Fibroblast of gingiva (primary cell): ENCODE data around the gene KIF27.
"Not testable (repeated sequence)": the region's sequence is repeated elsewhere in the genome, so short reads cannot be mapped to it uniquely, and the experiment has no call there.

ENCODE experiments used
- DNase-seq: peaks from one replicate; pipeline ENCODE4 v3.0.0-alpha.2; 2011; ENCODE audit warnings: low read depth

Gene KIF27, protein sequence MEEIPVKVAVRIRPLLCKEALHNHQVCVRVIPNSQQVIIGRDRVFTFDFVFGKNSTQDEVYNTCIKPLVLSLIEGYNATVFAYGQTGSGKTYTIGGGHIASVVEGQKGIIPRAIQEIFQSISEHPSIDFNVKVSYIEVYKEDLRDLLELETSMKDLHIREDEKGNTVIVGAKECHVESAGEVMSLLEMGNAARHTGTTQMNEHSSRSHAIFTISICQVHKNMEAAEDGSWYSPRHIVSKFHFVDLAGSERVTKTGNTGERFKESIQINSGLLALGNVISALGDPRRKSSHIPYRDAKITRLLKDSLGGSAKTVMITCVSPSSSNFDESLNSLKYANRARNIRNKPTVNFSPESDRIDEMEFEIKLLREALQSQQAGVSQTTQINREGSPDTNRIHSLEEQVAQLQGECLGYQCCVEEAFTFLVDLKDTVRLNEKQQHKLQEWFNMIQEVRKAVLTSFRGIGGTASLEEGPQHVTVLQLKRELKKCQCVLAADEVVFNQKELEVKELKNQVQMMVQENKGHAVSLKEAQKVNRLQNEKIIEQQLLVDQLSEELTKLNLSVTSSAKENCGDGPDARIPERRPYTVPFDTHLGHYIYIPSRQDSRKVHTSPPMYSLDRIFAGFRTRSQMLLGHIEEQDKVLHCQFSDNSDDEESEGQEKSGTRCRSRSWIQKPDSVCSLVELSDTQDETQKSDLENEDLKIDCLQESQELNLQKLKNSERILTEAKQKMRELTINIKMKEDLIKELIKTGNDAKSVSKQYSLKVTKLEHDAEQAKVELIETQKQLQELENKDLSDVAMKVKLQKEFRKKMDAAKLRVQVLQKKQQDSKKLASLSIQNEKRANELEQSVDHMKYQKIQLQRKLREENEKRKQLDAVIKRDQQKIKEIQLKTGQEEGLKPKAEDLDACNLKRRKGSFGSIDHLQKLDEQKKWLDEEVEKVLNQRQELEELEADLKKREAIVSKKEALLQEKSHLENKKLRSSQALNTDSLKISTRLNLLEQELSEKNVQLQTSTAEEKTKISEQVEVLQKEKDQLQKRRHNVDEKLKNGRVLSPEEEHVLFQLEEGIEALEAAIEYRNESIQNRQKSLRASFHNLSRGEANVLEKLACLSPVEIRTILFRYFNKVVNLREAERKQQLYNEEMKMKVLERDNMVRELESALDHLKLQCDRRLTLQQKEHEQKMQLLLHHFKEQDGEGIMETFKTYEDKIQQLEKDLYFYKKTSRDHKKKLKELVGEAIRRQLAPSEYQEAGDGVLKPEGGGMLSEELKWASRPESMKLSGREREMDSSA (N-terminal part only)

GRCh38 chr9:83920927-83921707 is at the start of gene KIF27:
TSS of gene KIF27 (minus strand) at chr9:83921432. CDS start at chr9:83915591, 5,841 bp downstream.
- DNase-seq: peak; percentile 98

DNA sequence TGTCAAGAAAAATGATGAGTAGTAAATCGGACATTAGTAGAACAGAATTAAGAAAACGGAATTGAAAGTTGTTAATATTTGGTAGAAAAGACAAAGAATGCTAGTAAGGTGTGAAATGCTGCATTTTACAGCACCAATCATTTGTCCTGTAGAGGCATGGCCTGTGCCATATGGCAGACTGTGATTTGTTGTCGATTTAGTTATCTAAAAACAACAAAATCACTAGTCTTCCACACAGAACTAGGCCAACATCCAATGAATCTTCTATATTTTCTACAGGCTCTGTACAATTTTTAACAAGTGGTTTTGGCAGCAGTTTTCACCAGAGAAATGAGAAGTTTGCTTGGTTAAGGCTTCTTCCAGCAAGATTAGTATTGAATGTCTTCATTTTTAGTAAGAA is 48.4 kb upstream of the KIF27 start:
- no peak for DNase-seq

- no peak for DNase-seq
Measured at GRCh38 chr9:83967073-83967472, 45.8 kb upstream of the KIF27 start.

GRCh38 chr9:83966209-83966582 is 45.0 kb upstream of the KIF27 start:
- no peak for DNase-seq

GRCh38 chr9:83965350-83966208 is 44.3 kb upstream of the KIF27 start:
- DNase-seq: peak; percentile 52

- peak; percentile 34 for DNase-seq
Measured at GRCh38 chr9:83964973-83965349, 43.7 kb upstream of the KIF27 start.

- DNase-seq: peak; percentile 58
Measured at GRCh38 chr9:83962165-83962564, 40.9 kb upstream of the KIF27 start.

DNA sequence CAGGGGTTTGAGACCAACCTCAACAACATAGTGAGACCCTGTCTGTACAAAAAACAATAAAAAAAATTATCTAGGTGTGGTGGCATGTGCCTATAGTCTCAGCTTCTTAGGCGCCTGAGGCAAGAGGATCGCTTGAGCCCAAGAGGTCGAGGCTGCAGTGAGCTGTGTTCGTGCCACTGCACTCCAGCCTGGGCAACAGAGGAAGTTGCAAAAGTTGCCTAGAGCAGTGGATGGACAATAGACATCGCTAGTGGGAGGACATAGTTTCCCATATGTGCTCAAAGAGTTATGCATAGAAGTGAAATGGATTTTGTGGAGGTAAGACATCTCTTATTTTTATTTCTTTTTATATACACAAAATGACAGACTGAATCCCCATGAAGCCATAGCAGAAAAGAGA is 39.8 kb upstream of the KIF27 start:
- no peak for DNase-seq

GRCh38 chr9:83959061-83959460 is 37.8 kb upstream of the KIF27 start:
- DNase-seq: peak; percentile 95

GRCh38 chr9:83957248-83957513 is 35.9 kb upstream of the KIF27 start:
- DNase-seq: no peak

GRCh38 chr9:83956436-83957247 is 35.4 kb upstream of the KIF27 start:
- peak; percentile 65 for DNase-seq

- no peak for DNase-seq
Measured at GRCh38 chr9:83956086-83956435, 34.8 kb upstream of the KIF27 start.

DNA sequence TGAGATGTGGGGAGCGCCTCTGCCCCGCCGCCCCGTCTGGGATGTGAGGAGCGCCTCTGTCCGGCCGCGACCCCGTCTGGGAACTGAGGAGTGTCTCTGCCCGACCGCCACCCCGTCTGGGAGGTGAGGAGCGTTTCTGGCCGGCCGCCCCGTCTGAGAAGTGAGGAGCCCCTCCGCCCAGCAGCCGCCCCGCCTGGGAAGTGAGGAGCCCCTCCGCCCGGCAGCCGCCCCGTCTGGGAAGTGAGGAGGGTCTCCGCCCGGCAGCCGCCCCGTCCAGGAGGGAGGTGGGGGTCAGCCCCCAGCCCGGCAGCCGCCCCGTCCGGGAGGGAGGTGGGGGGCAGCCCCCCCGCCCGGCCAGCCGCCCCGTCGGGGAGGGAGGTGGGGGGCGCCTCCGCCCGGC is 26.9 kb upstream of the KIF27 start:
- not testable (repeated sequence) for DNase-seq

GRCh38 chr9:83940590-83941303 is 19.5 kb upstream of the KIF27 start:
- DNase-seq: no peak

DNA sequence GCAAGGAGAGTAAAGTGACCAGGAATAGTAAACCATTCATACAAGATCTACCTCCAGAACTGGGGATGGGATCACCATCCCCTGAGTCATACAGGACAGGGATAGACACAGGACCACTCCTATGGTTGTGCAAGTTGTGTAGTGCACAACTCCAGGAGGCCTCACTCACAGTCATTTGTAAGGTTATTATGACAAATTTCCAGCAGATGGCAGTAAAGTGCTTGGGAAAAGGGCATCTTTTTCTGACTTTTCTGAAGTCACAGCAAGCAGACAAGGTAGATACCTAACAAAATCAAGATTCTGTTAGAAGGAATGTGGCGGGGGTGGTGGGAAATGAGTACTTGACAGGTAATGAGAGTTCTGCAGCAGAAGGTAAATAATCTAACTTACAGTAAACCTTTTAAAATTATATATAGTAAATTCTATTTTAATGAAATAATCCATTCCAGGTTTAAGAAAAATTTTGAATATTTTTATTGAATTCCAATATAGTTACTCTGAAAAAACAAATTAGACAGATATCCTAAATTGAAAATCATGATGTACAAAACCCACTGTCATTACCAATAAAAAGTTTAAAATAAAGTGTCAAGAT is 16.7 kb upstream of the KIF27 start:
- DNase-seq: peak; percentile 49

DNA sequence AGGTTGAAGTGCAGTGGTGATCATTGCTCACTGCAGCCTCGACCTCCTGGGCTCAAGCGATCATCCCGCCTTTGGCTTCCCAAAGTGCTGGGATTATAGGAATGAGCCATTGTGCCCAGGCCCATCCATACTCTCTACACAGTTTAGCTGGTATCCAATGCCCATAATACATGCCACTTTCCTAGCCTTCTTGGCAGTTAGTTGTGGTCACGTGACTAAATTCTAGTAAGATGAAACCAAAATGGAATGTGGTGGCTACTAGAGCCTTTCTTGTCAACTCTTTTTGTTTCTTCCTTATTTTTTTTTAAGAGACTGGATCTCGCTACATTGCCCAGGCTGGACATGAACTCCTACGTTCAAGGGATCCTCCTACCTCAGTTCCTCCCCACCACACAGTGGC is 15.3 kb upstream of the KIF27 start:
- DNase-seq: peak; percentile 30

- peak; percentile 81 for DNase-seq
Measured at GRCh38 chr9:83935276-83935935, 14.2 kb upstream of the KIF27 start.

- peak; percentile 48 for DNase-seq
Measured at GRCh38 chr9:83934569-83935275, 13.5 kb upstream of the KIF27 start.
